Left renal cortex interstitium (tissue), 4 donors: ENCODE results near the gene BCL11B. TPM values are rescaled to one million over a fixed set of nuclear protein-coding genes. Genes with fewer than 3 reads are reported as not detected.
"Not testable (repeated sequence)": the region's sequence is repeated elsewhere in the genome, so short reads cannot be mapped to it uniquely, and the experiment has no call there.

Experiments
- DNase-seq, 4 donors: peaks; one replicate each; pipeline ENCODE4 v3.0.0-alpha.2; 2013; ENCODE audit warnings: low read depth in 4 of 4, low spot score in 2 of 4, missing footprints in 1 of 4
- polyA plus RNA-seq, 4 donors: library from polyadenylated mRNA; unstranded; fragments of 120-200 nt; gene quantifications; one replicate each; pipeline ENCODE4 v1.2.1, GENCODE V29; 2013; ENCODE audit not compliant: insufficient read length in 4 of 4

Gene BCL11B
- polyA plus RNA-seq, 4 donors = 1.7 to 2.9 (median 2.4) TPM

- DNase-seq = no peak
These were observed 84.9 kb downstream of the BCL11B start for GRCh38 chr14:99186956-99187690.

GRCh38 chr14:99186336-99186735 is 85.7 kb downstream of the BCL11B start:
- DNase-seq = not testable (repeated sequence)

- no peak for DNase-seq
These were observed 86.4 kb downstream of the BCL11B start for GRCh38 chr14:99185436-99186068.

- no peak for DNase-seq
These were observed 88.3 kb downstream of the BCL11B start for GRCh38 chr14:99183716-99184115.

- DNase-seq = no peak
These were observed 88.7 kb downstream of the BCL11B start for GRCh38 chr14:99183311-99183710.

GRCh38 chr14:99182548-99183250 is 89.3 kb downstream of the BCL11B start:
- DNase-seq = no peak

- DNase-seq = no peak
These were observed 90.0 kb downstream of the BCL11B start for GRCh38 chr14:99181804-99182520.

GRCh38 chr14:99181241-99181640 is 90.8 kb downstream of the BCL11B start:
- no peak for DNase-seq

- DNase-seq = no peak
These were observed 92.1 kb downstream of the BCL11B start for GRCh38 chr14:99179946-99180345.

GRCh38 chr14:99179506-99179905 is 92.5 kb downstream of the BCL11B start:
- no peak for DNase-seq

- no peak for DNase-seq
These were observed 93.8 kb downstream of the BCL11B start for GRCh38 chr14:99177886-99178835.

GRCh38 chr14:99177046-99177655 is 94.8 kb downstream of the BCL11B start:
- DNase-seq = no peak

GRCh38 chr14:99176156-99176945 is 95.6 kb downstream of the BCL11B start:
- DNase-seq = no peak

GRCh38 chr14:99175331-99176155 is 96.5 kb downstream of the BCL11B start:
- DNase-seq = no peak

- DNase-seq = no peak
These were observed 97.2 kb downstream of the BCL11B start for GRCh38 chr14:99174770-99175319.

GRCh38 chr14:99174081-99174769 is 97.8 kb downstream of the BCL11B start:
- DNase-seq = no peak

- no peak for DNase-seq
These were observed 98.5 kb downstream of the BCL11B start for GRCh38 chr14:99173506-99173905.
